Fibroblast of lung (primary cell): ENCODE measurements around the gene ETV6.

Source experiments
- EZH2 ChIP-seq: IDR thresholded peaks from 2 replicates; pipeline ENCODE4 v1.5.1; 2012; ENCODE audit warnings: low read length, control low read depth, mild to moderate bottlenecking; ENCODE audit errors: missing control alignments
- TF ChIP-seq, protein P1 (sequence below), 2 donors: IDR thresholded peaks in 1 of 2; conservative IDR thresholded peaks in 1 of 2; 1 replicate in 1 of 2; 2 replicates in 1 of 2; pipeline ENCODE4 v1.5.1; 2011 to 2012; ENCODE audit warnings: low read length in 2 of 2, control low read depth in 1 of 2, inconsistent platforms in 1 of 2, low read depth in 1 of 2, mild to moderate bottlenecking in 1 of 2

- TF ChIP-seq, protein P1, sequence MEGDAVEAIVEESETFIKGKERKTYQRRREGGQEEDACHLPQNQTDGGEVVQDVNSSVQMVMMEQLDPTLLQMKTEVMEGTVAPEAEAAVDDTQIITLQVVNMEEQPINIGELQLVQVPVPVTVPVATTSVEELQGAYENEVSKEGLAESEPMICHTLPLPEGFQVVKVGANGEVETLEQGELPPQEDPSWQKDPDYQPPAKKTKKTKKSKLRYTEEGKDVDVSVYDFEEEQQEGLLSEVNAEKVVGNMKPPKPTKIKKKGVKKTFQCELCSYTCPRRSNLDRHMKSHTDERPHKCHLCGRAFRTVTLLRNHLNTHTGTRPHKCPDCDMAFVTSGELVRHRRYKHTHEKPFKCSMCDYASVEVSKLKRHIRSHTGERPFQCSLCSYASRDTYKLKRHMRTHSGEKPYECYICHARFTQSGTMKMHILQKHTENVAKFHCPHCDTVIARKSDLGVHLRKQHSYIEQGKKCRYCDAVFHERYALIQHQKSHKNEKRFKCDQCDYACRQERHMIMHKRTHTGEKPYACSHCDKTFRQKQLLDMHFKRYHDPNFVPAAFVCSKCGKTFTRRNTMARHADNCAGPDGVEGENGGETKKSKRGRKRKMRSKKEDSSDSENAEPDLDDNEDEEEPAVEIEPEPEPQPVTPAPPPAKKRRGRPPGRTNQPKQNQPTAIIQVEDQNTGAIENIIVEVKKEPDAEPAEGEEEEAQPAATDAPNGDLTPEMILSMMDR (conservative IDR thresholded peaks at IDR 0.05 in 1 of 2, IDR thresholded peaks at IDR 0.05 in 1 of 2; ENCODE audit: low read depth in 1 of 2, low read length in 2 of 2) = no peak
- TF ChIP-seq EZH2 = no peak
These were observed 108.6 kb downstream of the ETV6 start for GRCh38 chr12:11758087-11758486.
